ENCODE data around the gene MN1. TPM values are rescaled to one million over a fixed set of nuclear protein-coding genes. Genes with fewer than 3 reads are reported as not detected.

Gene MN1
- total and polyA plus RNA-seq, 7 donors, result 4.3 to 39.3 (median 17.6) TPM

- ATAC-seq (peak; percentile 79 to 89 (median 84)), DNase-seq (peak; percentile 74 to 92)
- WGBS, 3 donors, result 18 to 36% (median 21%) methylated on average over 4 of the region's 4 CpGs
- Histone ChIP-seq H3K9me3 (no peaks in the 10 kb centered on the region), H3K27me3 (ENCODE audit: insufficient read depth in 3 of 3, low read length in 2 of 3) (no peaks in the 10 kb centered on the region), H3K4me3 (no peak overlapping the region), H3K36me3 (ENCODE audit: insufficient read depth in 1 of 2, low read depth in 1 of 2) (peaks cover 0 to 14% of the 10 kb centered on the region in 2 donors), H3K27ac (peak overlapping the region; percentile 0), H3K4me1 (peaks cover 13% of the 10 kb centered on the region)
- intact Hi-C loops (cut with DNase I), result no loop called here
- TF ChIP-seq, protein P1, sequence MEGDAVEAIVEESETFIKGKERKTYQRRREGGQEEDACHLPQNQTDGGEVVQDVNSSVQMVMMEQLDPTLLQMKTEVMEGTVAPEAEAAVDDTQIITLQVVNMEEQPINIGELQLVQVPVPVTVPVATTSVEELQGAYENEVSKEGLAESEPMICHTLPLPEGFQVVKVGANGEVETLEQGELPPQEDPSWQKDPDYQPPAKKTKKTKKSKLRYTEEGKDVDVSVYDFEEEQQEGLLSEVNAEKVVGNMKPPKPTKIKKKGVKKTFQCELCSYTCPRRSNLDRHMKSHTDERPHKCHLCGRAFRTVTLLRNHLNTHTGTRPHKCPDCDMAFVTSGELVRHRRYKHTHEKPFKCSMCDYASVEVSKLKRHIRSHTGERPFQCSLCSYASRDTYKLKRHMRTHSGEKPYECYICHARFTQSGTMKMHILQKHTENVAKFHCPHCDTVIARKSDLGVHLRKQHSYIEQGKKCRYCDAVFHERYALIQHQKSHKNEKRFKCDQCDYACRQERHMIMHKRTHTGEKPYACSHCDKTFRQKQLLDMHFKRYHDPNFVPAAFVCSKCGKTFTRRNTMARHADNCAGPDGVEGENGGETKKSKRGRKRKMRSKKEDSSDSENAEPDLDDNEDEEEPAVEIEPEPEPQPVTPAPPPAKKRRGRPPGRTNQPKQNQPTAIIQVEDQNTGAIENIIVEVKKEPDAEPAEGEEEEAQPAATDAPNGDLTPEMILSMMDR (IDR thresholded peaks at IDR 0.05), result no peak
Measured at GRCh38 chr22:27752771-27753170, 48.8 kb downstream of the MN1 start.

GRCh38 chr22:27752141-27752540 is 49.4 kb downstream of the MN1 start:
- DNase-seq, result no peak
- no peak for ATAC-seq
- Histone ChIP-seq H3K36me3 (ENCODE audit: insufficient read depth in 1 of 2, low read depth in 1 of 2) (peaks cover 0 to 14% of the 10 kb centered on the region in 2 donors), H3K27me3 (ENCODE audit: insufficient read depth in 3 of 3, low read length in 2 of 3) (no peaks in the 10 kb centered on the region), H3K9me3 (no peaks in the 10 kb centered on the region), H3K27ac (no peak overlapping the region), H3K4me1 (peaks cover 13% of the 10 kb centered on the region), H3K4me3 (no peak overlapping the region)
- WGBS, 3 donors, result 90 to 95% (median 93%) methylated on average over 5 of the region's 5 CpGs
- intact Hi-C loops (cut with DNase I), result no loop called here
- TF ChIP-seq, protein P1 (IDR thresholded peaks at IDR 0.05), result no peak

GRCh38 chr22:27751277-27752070 is 50.1 kb downstream of the MN1 start:
- H3K4me3 ChIP-seq, result no peak overlapping the region
- H3K36me3 ChIP-seq (ENCODE audit: insufficient read depth in 1 of 2, low read depth in 1 of 2), result peaks cover 0 to 14% of the 10 kb centered on the region in 2 donors
- DNase-seq (no peak), ATAC-seq (no peak)
- no peak overlapping the region for H3K27ac ChIP-seq
- 86 to 89% (median 87%) methylated on average over 9 of the region's 9 CpGs for WGBS, 3 donors
- H3K9me3 ChIP-seq, result no peaks in the 10 kb centered on the region
- no peaks in the 10 kb centered on the region for H3K27me3 ChIP-seq (ENCODE audit: insufficient read depth in 3 of 3, low read length in 2 of 3)
- intact Hi-C loops (cut with DNase I), result no loop called here
- H3K4me1 ChIP-seq, result peaks cover 13% of the 10 kb centered on the region
- TF ChIP-seq, protein P1 (IDR thresholded peaks at IDR 0.05), result no peak

DNA sequence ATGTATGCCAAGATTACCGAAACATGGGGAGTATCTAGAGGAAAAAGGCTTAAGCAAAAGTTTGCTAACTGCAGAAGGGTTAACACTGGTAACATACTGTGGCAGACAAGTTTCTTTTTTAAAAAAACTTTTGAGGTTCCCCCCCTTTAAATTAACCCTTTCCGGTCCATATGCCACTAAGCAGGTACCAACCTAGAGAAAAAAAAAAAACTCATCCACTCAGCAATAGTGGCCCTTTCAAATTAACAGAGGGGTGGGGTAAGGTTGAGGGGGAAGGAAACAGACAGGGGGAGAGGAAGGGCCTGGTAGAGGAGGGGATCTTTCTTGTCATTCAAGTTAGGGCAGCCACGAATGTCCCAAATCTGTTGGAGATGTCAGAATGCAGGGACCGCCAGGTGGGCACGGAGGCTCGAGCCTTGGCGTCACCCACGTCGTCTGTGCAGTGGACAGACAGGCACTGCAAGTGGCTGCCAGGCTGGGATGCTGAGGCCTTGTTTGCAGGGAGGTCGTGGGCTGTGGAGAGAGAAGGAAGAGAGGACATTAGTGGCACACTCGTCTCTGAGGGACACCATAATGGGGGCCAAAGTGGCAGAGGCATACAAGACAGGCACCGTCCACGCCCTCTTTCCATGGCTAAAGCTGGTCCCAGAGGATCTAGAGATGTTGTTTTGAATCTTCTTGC is 50.8 kb downstream of the MN1 start:
- Histone ChIP-seq H3K4me1 (peaks cover 13% of the 10 kb centered on the region), H3K9me3 (no peaks in the 10 kb centered on the region), H3K27ac (no peak overlapping the region), H3K27me3 (ENCODE audit: insufficient read depth in 3 of 3, low read length in 2 of 3) (no peaks in the 10 kb centered on the region), H3K4me3 (no peak overlapping the region), H3K36me3 (ENCODE audit: insufficient read depth in 1 of 2, low read depth in 1 of 2) (peaks cover 0 to 14% of the 10 kb centered on the region in 2 donors)
- no peak for DNase-seq
- TF ChIP-seq, protein P1 (IDR thresholded peaks at IDR 0.05), result no peak
- WGBS, 3 donors, result 66 to 84% (median 67%) methylated on average over 13 of the region's 13 CpGs
- intact Hi-C loops (cut with DNase I), result no loop called here
- ATAC-seq, result no peak
